ENCODE data around the gene NDOR1.

NDOR1 gene

DNA sequence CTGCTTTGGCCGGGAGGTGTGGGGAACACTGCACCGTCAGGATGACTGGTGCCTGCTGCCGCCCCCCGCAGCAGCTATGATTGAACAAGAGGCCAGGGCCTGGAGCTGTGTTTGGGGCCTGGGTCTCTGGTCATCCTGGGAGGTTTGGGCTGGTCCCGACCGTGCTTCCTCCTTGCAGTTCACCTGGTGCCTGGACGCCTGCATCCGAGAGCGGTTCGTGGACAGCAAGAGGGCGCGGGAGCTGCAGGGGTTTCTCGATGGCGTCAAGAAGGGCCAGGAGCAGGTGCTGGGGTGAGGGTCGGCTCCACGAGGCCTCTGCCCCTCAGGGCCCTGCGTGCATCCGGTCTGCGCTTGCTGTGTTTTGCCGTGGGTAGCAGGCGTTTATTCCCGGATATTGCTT lies 58.6 kb downstream of the NDOR1 start:
- DNase-seq, result no peak

DNA sequence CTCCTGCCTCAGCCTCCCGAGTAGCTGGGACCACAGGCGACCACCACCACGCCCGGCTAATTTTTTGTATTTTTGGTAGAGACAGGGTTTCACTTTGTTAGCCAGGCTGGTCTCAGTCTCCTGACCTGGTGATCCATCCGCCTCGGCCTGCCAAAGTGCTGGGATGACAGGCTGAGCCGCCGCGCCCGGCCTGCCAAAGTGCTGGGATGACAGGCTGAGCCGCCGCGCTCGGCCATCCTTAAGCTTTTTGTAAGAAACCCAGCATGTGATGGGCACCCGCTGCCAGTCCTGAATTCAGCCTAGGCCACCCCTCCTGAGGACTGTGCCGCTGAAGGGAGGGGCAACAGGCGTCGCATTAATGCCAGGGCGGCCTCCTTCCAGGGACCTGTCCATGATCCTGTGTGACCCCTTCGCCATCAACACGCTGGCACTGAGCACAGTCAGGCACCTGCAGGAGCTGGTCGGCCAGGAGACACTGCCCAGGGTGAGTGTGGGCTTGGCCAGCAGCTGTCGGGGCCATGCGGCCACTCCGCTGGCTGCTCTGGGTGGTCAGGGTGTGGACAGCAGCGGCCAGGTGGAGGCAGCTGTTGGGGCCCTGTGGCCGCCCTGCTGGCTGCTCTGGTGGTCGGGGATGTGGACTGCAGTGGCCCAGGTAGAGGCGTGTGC lies 60.1 kb downstream of the NDOR1 start:
- DNase-seq, result no peak

DNA sequence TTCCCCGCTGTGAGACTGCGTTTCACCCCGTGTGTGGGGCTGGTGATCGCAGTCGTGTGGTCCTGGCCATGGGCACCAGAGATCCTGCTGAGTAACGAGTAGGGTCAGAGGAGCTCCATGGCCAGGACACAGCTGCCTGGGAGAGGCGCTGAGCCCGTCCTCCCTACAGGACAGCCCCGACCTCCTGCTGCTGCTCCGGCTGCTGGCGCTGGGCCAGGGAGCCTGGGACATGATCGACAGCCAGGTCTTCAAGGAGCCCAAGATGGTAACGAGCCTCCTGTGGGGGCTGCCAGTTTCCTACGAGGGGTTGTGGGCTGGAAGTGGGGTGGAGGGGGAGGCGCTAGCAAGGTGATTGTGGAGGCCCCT lies 60.6 kb downstream of the NDOR1 start:
- no peak for DNase-seq

All from C1 segment of cervical spinal cord (tissue), 14 donors.